ENCODE results near the gene TGIF2.
"Not testable (repeated sequence)": the region's sequence is repeated elsewhere in the genome, so short reads cannot be mapped to it uniquely, and the experiment has no call there.

The TGIF2 gene

GRCh38 chr20:36579996-36580545 is 6.7 kb downstream of the TGIF2 start:
- no peak for DNase-seq (ENCODE audit: low read depth)

GRCh38 chr20:36582322-36582721 is 8.9 kb downstream of the TGIF2 start:
- no peak for DNase-seq (ENCODE audit: low read depth)

GRCh38 chr20:36582821-36583220 is 9.4 kb downstream of the TGIF2 start:
- DNase-seq (ENCODE audit: low read depth), result no peak

- no peak for DNase-seq (ENCODE audit: low read depth)
Observed at GRCh38 chr20:36584018-36584481, 10.7 kb downstream of the TGIF2 start.

GRCh38 chr20:36585410-36586125 is 12.2 kb downstream of the TGIF2 start:
- DNase-seq (ENCODE audit: low read depth), result no peak

GRCh38 chr20:36587388-36588070 is 14.1 kb downstream of the TGIF2 start:
- DNase-seq (ENCODE audit: low read depth), result no peak

GRCh38 chr20:36591281-36591680 is 17.9 kb downstream of the TGIF2 start:
- DNase-seq (ENCODE audit: low read depth), result no peak

GRCh38 chr20:36591854-36592641 is 18.7 kb downstream of the TGIF2 start:
- peak; percentile 38 for DNase-seq (ENCODE audit: low read depth)

- no peak for DNase-seq (ENCODE audit: low read depth)
Observed at GRCh38 chr20:36593347-36593929, 20.0 kb downstream of the TGIF2 start.

- DNase-seq (ENCODE audit: low read depth), result no peak
Observed at GRCh38 chr20:36599912-36600345, 26.5 kb downstream of the TGIF2 start.

GRCh38 chr20:36601540-36601939 is 28.1 kb downstream of the TGIF2 start:
- no peak for DNase-seq (ENCODE audit: low read depth)

GRCh38 chr20:36604952-36605398 is 31.6 kb downstream of the TGIF2 start:
- DNase-seq (ENCODE audit: low read depth), result peak; percentile 19

GRCh38 chr20:36605399-36606157 is 32.2 kb downstream of the TGIF2 start, which contains the start of gene RAB5IF:
Gene RAB5IF, plus strand, starts transcription at chr20:36605779. Its CDS starts 173 bp downstream, at chr20:36605952.
- DNase-seq (ENCODE audit: low read depth), result peak; percentile 99

- DNase-seq (ENCODE audit: low read depth), result no peak
Observed at GRCh38 chr20:36606158-36607066, 33.0 kb downstream of the TGIF2 start.

GRCh38 chr20:36607586-36608387 is 34.4 kb downstream of the TGIF2 start:
- no peak for DNase-seq (ENCODE audit: low read depth)

- DNase-seq (ENCODE audit: low read depth), result not testable (repeated sequence)
Observed at GRCh38 chr20:36608388-36608728, 35.0 kb downstream of the TGIF2 start.

- no peak for DNase-seq (ENCODE audit: low read depth)
Observed at GRCh38 chr20:36611625-36612024, 38.2 kb downstream of the TGIF2 start.

GRCh38 chr20:36613974-36614373 is 40.6 kb downstream of the TGIF2 start:
- no peak for DNase-seq (ENCODE audit: low read depth)
